CD4-positive, alpha-beta T cell (primary cell): ENCODE measurements around the gene HIVEP1. TPM values are rescaled to one million over a fixed set of nuclear protein-coding genes. Genes with fewer than 3 reads are reported as not detected.

ENCODE experiments used
- ATAC-seq: fragments of 200-7000 bp; cut with Tn5 transposase; one replicate; pipeline ENCODE4 v1.10.0; 2022; ENCODE audit warnings: mild to moderate bottlenecking; ENCODE audit not compliant: poor library complexity
- CTCF ChIA-PET: fragments of 350-600 bp; sonication (Branson Sonifier 250); formaldehyde crosslinking; loops from one replicate; lab custom pipeline; 2021; ENCODE audit warnings: antibody characterized with exemption, inconsistent platforms; lab: Charles Lee
- POLR2A ChIA-PET: fragments of 350-600 bp; sonication (Branson Sonifier 250); formaldehyde crosslinking; loops from one replicate; lab custom pipeline; 2021; ENCODE audit warnings: antibody characterized with exemption, inconsistent platforms; lab: Charles Lee
- DNase-seq, 14 experiments: peaks; one replicate each; pipeline ENCODE4 v3.0.0-alpha.2; 2013 to 2020; ENCODE audit warnings: mixed read lengths in 2 of 14
- H3K27ac ChIP-seq, 2 donors: one replicate each; pipeline versions ENCODE4 v1.5.1 to v1.7.0; 2013; ENCODE audit warnings: low read length in 2 of 2, low read depth in 1 of 2, mild to moderate bottlenecking in 1 of 2
- H3K27me3 ChIP-seq, 2 experiments: 1 replicate in 1 of 2; 2 replicates in 1 of 2; pipeline versions ENCODE4 v1.6.1 to v1.7.0; 2013; ENCODE audit warnings: low read length in 2 of 2, control low read depth in 1 of 2, mild to moderate bottlenecking in 1 of 2, moderate library complexity in 1 of 2; ENCODE audit not compliant: insufficient read depth in 2 of 2, control insufficient read depth in 1 of 2
- H3K36me3 ChIP-seq: one replicate; pipeline ENCODE4 v1.6.1; 2013; ENCODE audit warnings: low read length, control low read depth; ENCODE audit not compliant: insufficient read depth
- H3K4me1 ChIP-seq: one replicate; pipeline ENCODE4 v1.6.1; 2013; ENCODE audit warnings: low read length, control low read depth; ENCODE audit not compliant: insufficient read depth
- H3K4me3 ChIP-seq: one replicate; pipeline ENCODE4 v1.5.1; 2013; ENCODE audit warnings: mild to moderate bottlenecking, low read length, moderate library complexity
- H3K9me3 ChIP-seq, 2 experiments: 1 replicate in 1 of 2; 2 replicates in 1 of 2; pipeline versions ENCODE4 v1.6.1 to v1.7.0; 2013; ENCODE audit warnings: low read length in 2 of 2, mild to moderate bottlenecking in 2 of 2, control low read depth in 1 of 2, moderate library complexity in 1 of 2; ENCODE audit not compliant: control insufficient read depth in 1 of 2, insufficient read depth in 1 of 2
- H3K27ac Mint-ChIP-seq: one replicate; pipeline ENCODE4 v1.8.0; 2020; ENCODE audit warnings: mixed read lengths
- H3K27me3 Mint-ChIP-seq: one replicate; pipeline ENCODE4 v1.8.0; 2021; ENCODE audit warnings: mixed read lengths
- H3K36me3 Mint-ChIP-seq: one replicate; pipeline ENCODE4 v1.8.0; 2021; ENCODE audit warnings: low read depth, mixed read lengths
- H3K4me1 Mint-ChIP-seq: one replicate; pipeline ENCODE4 v1.8.0; 2021; ENCODE audit warnings: low read depth, mixed read lengths
- H3K4me3 Mint-ChIP-seq: one replicate; pipeline ENCODE4 v1.8.0; 2020; ENCODE audit warnings: mild to moderate bottlenecking, mixed read lengths
- H3K9me3 Mint-ChIP-seq: one replicate; pipeline ENCODE4 v1.8.0; 2020; ENCODE audit warnings: mixed read lengths
- CTCF ChIP-seq: fragments of 200-600 bp; IDR thresholded peaks from one replicate; pipeline ENCODE4 v1.8.0; 2022; ENCODE audit warnings: antibody characterized with exemption, mild to moderate bottlenecking
- intact Hi-C, 2 experiments: fragments of 100-400 bp; cut with DNase I in 1 of 2; cut with micrococcal nuclease in 1 of 2; formaldehyde crosslinking; loops; one replicate each; pipeline versions ENCODE4 v1.15.1 to v1.9.0; 2023 to 2025; cut with DNase I, micrococcal nuclease
- total RNA-seq, 174 experiments: library from RNA in 2 of 174; stranded (reverse) in 2 of 174; gene quantifications; one replicate each; pipeline ENCODE4 v1.2.3 and lab custom pipeline; 2021 to 2026

HIVEP1 gene
- total RNA-seq, 2 experiments from 2014 or later = 76.3 to 78.8 TPM

- Histone ChIP-seq H3K4me1 (no peaks in the 10 kb centered on the region), H3K27me3 (no peaks in the 10 kb centered on the region), H3K27ac (no peak overlapping the region), H3K9me3 (no peaks in the 10 kb centered on the region), H3K4me3 (no peak overlapping the region), H3K36me3 (no peaks in the 10 kb centered on the region)
- ATAC-seq = no peak
- no peak overlapping the region for H3K4me3 Mint-ChIP-seq
- H3K9me3 Mint-ChIP-seq = no peaks in the 10 kb centered on the region
- no peak for DNase-seq
- CTCF ChIA-PET = no interaction called here
- POLR2A ChIA-PET = interaction anchor here (1.0 kb wide), 1 partner anchor 9 kb away, joined by 3 read pairs; no protein-coding TSS in a partner anchor
- H3K4me1 Mint-ChIP-seq = peaks cover 40% of the 10 kb centered on the region
- H3K27ac Mint-ChIP-seq = no peak overlapping the region
- intact Hi-C loops = no loop called here
- peaks cover 39% of the 10 kb centered on the region for H3K36me3 Mint-ChIP-seq
- H3K27me3 Mint-ChIP-seq = no peaks in the 10 kb centered on the region
- TF ChIP-seq CTCF = no peak
Measured at GRCh38 chr6:12096342-12096741, 84.2 kb downstream of the HIVEP1 start.

- H3K27ac Mint-ChIP-seq = no peak overlapping the region
- Histone ChIP-seq H3K27me3 (no peaks in the 10 kb centered on the region), H3K9me3 (no peaks in the 10 kb centered on the region), H3K4me1 (no peaks in the 10 kb centered on the region), H3K4me3 (no peak overlapping the region), H3K27ac (no peak overlapping the region), H3K36me3 (no peaks in the 10 kb centered on the region)
- intact Hi-C loops = no loop called here
- peaks cover 48% of the 10 kb centered on the region for H3K4me1 Mint-ChIP-seq
- no peaks in the 10 kb centered on the region for H3K9me3 Mint-ChIP-seq
- CTCF ChIA-PET = interaction anchor here (1.0 kb wide), 1 partner anchor 12 kb away, joined by 3 read pairs; no protein-coding TSS in a partner anchor
- no peak for ATAC-seq
- H3K27me3 Mint-ChIP-seq = no peaks in the 10 kb centered on the region
- no peak for TF ChIP-seq CTCF
- peaks cover 24% of the 10 kb centered on the region for H3K36me3 Mint-ChIP-seq
- H3K4me3 Mint-ChIP-seq = no peak overlapping the region
- DNase-seq = no peak
- POLR2A ChIA-PET = interaction anchor here (0.9 kb wide), 1 partner anchor 37 kb away, joined by 3 read pairs; no protein-coding TSS in a partner anchor
Measured at GRCh38 chr6:12097791-12098190, 85.7 kb downstream of the HIVEP1 start.

GRCh38 chr6:12099623-12100338 is 87.7 kb downstream of the HIVEP1 start:
- Mint-ChIP-seq H3K4me3 (no peak overlapping the region), H3K9me3 (peaks cover 3% of the 10 kb centered on the region), H3K36me3 (peaks cover 15% of the 10 kb centered on the region), H3K27me3 (no peaks in the 10 kb centered on the region), H3K4me1 (peaks cover 51% of the 10 kb centered on the region), H3K27ac (peak overlapping the region; percentile 19)
- ChIA-PET POLR2A (no interaction called here), CTCF (no interaction called here)
- Histone ChIP-seq H3K27me3 (no peaks in the 10 kb centered on the region), H3K4me1 (no peaks in the 10 kb centered on the region), H3K36me3 (no peaks in the 10 kb centered on the region), H3K9me3 (no peaks in the 10 kb centered on the region), H3K4me3 (no peak overlapping the region), H3K27ac (no peak overlapping the region)
- intact Hi-C loops = no loop called here
- no peak for TF ChIP-seq CTCF
- DNase-seq = no peak
- no peak for ATAC-seq
